KBM-7 (cell line): ENCODE results near the gene TJAP1.

Source experiments
- DNase-seq: peaks from one replicate; pipeline ENCODE4 v3.0.0-alpha.2; 2015
- in situ Hi-C: fragments of 300-500 bp; cut with MboI; formaldehyde crosslinking; loops from 2 replicates; pipeline ENCODE4 v1.14.3; 2020; ENCODE audit warnings: low sequenced_read_pairs, low pct_unique_long_range_greater_than_20kb, mixed read lengths

The TJAP1 gene, protein sequence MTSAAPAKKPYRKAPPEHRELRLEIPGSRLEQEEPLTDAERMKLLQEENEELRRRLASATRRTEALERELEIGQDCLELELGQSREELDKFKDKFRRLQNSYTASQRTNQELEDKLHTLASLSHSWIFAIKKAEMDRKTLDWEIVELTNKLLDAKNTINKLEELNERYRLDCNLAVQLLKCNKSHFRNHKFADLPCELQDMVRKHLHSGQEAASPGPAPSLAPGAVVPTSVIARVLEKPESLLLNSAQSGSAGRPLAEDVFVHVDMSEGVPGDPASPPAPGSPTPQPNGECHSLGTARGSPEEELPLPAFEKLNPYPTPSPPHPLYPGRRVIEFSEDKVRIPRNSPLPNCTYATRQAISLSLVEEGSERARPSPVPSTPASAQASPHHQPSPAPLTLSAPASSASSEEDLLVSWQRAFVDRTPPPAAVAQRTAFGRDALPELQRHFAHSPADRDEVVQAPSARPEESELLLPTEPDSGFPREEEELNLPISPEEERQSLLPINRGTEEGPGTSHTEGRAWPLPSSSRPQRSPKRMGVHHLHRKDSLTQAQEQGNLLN

DNA sequence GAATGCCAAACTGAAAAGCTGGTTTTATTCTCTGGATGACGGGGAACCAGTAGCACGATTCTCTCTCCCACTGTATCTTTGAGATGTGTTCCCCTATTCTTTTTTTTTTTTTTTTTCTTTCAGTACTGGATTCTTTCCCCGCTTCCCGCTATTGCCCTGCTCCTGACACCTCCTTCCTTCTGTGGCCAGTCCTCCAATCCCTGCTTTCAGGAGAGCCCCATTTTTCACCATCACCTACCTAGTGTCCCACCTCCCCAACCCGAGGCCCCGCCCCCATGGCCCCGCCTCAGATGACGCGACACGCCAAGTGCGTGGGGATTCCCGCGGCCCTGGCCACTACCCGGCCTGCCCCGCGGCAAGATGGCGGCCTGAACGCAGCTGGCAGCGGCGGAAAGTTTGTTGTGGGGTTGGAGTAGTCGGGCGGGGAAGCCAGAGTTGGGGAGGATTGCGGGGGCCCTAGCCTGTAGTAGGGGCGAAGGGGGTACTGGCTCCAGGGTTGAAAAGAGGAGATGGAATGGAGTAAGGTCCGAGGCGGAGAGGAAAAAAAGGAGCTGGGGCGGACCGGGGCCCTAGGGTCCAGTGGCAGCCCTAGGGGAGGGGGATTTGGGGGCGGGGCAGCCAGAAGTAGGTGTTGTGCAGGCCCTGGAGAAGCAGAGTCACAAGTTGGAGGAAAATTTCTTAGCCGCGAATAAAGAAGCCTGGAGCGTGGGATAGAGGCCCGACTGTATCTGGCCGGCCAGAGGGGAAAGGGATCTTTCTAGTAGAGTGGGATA, at the start of gene TJAP1:
TJAP1 (plus strand) TSS at position 336 of the 773 bp plus-strand sequence. CDS start 21,432 bp downstream, outside the sequence.
- DNase-seq = peak; percentile 69
- in situ Hi-C loops = no loop called here

DNA sequence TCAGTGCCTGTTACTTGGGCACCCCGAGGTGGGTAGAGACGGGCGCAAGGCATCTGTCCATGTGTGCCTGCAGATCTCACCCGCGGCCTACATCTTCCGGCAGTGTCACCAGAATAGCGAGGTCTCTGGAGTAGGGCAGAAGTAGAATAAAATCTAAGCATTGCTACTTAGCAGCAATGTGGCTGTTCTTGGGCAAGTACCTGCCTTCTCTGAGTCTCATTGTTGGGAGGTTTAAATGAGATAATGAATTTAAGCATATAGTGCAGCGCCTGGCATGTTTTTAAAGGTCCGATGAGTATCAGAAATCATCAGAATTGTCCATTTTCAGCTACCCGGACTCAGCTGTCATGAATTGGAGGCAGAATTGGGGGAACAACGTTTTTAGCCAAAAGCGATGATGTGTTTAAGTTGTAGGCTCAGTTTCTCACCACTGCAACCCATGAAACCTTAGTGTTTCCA, 49.2 kb upstream of the TJAP1 start:
- no peak for DNase-seq
- in situ Hi-C loops = no loop called here

DNA sequence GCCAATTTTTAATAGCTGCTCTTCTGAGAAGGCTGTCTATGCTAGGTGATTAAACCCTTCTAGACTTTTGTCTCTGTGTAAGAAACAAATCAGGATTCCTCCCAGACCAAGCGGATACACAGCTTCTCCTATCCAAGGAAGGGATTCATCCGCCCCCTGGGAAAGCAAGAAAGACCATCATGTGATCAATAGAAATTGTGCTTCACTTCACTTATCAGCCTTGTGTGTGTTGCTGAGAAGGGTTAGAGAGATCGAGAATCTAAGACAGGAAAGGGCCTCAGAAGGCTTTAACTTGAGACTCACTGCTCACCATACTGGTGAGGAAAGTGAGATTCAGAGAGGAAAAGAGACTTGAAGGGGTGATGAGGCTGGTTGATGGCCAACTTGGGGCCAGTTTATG, 48.5 kb upstream of the TJAP1 start:
- in situ Hi-C loops = no loop called here
- no peak for DNase-seq

DNA sequence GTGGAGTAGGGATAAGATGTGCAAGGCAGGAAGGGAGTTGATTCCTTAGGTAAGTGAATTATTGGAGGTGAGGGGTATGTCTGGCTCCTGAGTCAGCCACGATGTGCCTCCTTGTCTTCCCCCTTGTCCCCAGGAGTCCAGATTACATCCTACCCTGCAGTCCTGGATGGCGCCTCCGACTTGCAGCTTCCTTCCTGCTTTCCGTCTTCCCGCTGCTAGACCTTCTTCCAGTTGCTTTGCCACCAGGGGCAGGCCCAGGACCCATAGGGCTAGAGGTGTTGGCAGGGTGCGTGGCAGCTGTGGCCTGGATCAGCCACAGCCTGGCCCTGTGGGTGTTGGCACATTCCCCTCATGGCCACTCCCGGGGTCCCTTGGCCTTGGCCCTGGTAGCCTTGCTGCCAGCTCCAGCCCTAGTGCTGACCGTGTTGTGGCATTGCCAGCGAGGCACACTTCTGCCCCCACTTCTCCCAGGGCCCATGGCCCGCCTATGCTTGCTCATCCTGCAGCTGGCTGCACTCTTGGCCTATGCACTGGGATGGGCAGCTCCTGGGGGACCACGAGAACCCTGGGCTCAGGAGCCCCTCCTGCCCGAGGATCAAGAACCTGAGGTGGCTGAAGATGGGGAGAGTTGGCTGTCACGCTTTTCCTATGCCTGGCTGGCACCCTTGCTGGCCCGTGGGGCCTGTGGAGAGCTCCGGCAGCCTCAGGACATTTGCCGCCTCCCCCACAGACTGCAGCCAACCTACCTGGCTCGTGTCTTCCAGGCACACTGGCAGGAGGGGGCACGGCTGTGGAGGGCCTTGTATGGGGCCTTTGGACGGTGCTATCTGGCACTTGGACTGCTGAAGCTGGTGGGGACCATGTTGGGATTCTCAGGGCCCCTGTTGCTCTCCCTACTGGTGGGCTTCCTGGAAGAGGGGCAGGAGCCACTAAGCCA, 45.1 kb upstream of the TJAP1 start:
- in situ Hi-C loops = no loop called here
- no peak for DNase-seq

DNA sequence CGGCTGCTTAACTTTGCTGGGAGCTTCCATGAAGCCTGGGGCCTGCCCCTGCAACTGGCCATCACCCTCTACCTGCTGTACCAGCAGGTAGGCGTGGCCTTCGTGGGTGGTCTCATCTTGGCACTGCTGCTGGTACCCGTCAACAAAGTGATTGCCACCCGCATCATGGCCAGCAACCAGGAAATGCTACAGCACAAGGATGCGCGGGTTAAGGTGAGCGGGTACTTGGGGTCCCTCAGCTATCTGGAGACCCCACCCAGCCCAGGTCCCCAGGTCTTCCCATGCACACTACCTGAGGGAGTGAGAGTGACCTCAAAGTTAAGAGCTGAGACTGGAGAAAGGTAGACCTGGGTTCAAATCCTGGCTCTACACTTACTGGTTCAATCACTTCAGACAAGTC, 44.2 kb upstream of the TJAP1 start:
- DNase-seq = no peak
- in situ Hi-C loops = no loop called here

DNA sequence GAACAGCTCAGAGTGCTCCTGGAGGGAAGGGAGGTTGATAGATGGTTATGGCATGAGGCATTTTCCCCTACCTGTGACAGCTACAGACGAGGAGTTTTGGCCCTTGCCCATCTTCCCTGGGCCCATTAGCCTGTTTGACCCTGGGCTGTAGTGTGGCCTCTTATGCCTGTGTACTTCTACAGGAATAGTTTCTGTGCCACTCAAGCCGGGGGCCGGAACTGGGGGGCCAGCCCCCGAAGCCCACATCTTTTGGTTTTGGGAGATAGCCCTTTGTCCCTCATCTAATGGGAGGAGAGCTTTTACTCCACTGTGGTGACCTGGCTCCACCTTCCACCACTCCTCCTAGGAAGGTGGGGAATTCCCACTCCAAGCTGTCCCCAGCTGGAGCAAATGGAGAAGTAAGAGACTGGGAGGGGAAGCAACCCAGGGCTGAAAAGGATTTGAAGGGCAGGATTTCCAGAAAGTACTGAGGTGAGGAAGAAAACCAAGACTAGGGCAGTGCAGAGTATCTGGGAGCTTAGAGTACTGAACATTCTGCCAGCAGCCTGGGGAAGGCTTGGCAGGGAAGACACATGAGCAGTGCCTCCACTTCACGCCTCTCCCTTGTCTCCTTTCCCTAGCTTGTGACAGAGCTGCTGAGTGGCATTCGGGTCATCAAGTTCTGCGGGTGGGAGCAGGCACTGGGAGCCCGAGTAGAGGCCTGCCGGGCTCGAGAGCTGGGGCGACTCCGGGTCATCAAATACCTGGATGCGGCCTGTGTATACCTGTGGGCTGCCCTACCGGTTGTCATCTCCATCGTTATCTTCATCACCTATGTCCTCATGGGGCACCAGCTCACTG, 43.1 kb upstream of the TJAP1 start:
- in situ Hi-C loops = no loop called here
- DNase-seq = no peak

DNA sequence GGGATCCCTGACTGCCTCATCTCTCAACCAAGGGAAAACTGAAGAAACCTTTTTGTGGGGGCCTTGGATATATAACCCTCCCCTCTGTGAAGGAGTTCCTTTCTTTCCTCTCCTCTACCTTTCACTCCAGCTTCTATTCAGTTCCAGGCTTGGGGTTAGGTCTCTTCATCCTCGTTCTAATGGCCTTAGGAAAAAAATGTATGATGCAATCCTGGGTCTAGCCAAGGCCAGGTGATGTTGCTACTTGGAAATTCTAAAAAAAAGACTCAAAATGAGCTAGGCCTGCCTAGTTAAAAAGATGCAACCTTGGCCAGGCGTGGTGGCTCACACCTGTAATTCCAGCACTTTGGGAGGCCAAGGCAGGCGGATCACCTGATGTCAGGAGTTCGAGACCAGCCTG, 42.4 kb upstream of the TJAP1 start:
- in situ Hi-C loops = no loop called here

DNA sequence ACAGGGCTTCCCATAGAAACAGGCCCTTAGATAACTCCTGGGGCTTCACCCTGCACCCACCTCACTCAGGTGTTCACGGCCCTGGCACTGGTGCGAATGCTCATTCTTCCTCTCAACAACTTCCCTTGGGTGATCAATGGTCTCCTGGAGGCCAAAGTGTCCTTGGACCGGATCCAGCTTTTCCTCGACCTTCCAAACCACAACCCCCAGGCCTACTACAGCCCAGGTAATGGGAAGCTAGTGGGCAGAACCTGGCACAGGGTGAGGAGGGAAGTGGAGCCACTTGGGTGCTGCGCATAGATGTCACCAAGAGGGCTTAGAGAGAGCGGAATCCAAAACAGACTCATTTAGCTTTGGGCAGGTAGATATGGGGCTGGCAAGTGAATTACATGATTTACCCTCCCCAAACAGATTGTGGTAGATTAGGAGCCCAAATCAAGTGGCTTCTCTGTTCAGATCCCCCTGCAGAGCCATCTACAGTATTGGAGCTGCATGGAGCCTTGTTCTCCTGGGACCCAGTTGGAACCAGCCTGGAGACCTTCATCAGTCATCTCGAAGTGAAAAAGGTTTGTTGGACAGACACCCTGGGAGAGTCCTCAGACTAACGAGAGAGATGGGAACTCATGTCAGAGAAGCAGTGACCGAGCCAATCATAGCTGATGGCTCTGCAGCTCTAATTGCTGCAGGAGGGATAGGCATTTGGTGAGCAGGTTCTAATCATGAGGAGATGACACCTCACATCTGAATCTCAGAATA, 41.5 kb upstream of the TJAP1 start:
- no peak for DNase-seq
- in situ Hi-C loops = no loop called here

More for the DNA sequence above, 42.4 kb upstream of the TJAP1 start:
- no peak for DNase-seq

DNA sequence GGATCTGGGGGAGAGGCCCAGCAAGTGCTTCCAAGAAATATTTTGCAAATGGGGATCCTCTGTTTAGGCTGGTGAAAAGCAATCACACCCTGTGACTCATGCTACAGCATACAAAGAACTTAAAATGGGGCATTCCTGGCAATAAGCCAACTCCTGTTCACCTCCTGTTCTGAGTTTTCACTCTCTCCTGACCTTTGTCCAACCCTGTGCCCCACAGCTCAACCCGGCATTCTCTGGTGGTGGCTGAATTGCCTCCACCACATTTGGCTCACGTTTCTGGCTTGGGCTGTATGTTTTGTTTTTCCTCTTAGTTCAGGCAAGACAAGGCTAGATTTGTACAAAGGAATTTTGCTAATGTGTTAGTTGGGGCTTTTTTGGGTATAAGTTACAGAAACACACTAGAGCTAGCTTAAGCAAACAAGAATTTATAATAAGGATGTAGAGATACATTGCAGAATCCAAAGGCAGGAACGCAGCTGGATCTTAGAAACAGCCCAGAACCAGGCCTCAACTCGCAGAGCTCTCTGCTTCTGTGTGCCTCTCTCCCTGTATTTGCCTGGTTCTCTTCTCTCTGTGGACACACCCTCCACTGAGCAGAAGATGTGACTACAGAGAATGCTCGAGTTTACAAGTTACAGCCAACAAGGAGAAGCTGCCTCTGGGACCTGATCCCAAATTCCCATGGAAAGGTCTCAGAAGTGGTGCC, 40.6 kb upstream of the TJAP1 start:
- no peak for DNase-seq

DNA sequence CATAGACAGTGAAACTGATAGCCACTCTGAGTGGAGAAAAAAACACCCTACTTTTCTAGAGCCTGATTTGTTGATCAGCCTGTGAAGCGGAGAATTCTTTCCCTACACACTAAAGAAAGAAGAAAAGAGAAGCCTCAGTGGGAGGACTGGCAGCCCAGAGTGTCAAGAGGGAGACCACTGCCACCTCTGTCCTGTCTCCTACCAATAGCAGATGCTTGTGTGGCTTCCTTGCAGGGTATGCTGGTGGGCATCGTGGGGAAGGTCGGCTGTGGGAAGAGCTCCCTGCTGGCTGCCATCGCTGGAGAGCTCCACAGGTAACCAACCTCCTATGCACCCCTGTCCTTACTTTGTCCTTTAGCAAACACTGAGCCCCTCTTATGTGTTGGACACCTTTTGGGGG, 39.7 kb upstream of the TJAP1 start:
- in situ Hi-C loops = no loop called here
- no peak for DNase-seq

More for the DNA sequence above, 40.6 kb upstream of the TJAP1 start:
- in situ Hi-C loops = no loop called here

DNA sequence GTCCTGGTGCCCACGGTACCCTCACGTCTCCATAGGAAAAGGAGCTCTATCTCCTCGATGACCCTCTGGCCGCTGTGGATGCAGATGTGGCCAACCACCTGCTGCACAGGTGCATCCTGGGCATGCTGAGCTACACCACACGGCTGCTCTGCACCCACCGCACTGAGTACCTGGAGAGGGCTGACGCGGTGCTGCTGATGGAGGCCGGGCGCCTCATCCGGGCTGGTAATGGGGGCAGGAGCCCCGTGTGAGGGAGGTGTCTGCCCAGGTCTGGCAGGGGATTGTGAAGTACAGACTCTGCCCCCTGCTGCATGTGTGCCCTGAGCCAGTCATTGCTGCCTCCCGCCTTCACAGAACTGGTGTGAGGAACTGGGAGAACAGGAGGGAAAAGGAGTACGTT, 34.4 kb upstream of the TJAP1 start:
- DNase-seq = no peak
- in situ Hi-C loops = no loop called here

DNA sequence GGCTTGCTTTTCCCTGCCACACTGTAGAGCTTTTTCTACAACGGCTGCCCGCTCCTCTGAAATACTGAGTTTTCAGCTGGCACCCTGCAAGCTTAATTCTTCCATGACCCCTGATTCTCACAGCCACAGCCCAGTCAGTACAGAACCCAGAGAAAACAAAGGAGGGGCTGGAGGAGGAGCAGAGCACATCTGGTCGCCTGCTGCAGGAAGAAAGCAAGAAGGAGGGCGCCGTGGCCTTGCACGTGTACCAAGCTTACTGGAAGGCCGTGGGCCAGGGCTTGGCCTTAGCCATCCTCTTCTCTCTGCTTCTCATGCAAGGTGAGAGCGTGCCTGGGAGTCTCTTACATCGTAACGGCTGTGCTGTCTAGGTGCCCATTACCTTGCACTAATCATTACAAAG, 33.3 kb upstream of the TJAP1 start:
- in situ Hi-C loops = no loop called here

DNA sequence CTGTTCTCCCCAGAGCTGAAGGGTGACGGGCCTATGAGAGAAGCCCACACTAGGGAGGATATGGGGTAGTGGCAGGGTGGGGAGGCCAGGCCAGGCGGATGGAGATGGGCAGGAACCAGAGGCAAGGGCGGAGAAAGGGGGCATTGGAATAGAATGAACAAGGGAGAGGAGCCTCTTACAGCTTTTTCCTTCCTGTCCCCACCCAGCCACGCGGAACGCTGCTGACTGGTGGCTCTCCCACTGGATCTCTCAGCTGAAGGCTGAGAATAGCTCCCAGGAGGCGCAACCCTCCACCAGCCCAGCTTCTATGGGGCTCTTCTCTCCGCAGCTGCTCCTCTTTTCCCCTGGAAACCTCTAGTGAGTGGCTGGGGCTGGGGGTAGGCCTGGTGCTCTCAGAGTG, 32.8 kb upstream of the TJAP1 start:
- no peak for DNase-seq
- in situ Hi-C loops = no loop called here

More for the DNA sequence above, 33.3 kb upstream of the TJAP1 start:
- no peak for DNase-seq

DNA sequence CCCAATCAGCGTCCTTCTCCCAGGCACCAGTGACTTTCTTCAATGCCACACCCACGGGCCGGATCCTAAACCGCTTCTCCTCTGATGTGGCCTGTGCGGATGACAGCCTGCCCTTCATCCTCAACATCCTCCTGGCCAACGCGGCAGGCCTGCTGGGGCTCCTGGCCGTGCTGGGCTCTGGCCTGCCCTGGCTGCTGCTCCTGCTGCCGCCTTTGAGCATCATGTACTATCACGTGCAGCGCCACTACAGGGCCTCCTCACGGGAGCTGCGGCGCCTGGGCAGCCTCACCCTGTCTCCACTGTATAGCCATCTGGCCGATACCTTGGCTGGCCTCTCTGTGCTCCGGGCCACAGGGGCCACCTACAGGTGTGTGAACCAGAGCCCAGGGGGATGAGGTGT, 31.8 kb upstream of the TJAP1 start:
- in situ Hi-C loops = no loop called here
- DNase-seq = no peak

DNA sequence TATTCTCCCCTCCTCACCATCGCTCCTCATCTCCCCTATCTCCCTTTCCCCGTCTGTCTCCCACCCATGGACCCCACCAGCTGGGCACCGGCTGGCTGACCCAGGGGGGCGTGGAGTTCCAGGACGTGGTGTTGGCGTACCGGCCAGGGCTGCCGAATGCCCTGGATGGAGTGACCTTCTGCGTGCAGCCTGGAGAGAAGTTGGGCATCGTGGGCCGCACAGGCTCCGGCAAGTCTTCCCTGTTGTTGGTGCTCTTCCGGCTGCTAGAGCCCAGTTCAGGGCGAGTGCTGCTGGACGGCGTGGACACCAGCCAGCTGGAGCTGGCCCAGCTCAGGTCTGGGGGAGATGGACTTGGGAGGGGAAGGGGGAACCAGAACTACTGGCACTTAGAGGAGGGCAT, 29.8 kb upstream of the TJAP1 start:
- in situ Hi-C loops = no loop called here
- DNase-seq = no peak

DNA sequence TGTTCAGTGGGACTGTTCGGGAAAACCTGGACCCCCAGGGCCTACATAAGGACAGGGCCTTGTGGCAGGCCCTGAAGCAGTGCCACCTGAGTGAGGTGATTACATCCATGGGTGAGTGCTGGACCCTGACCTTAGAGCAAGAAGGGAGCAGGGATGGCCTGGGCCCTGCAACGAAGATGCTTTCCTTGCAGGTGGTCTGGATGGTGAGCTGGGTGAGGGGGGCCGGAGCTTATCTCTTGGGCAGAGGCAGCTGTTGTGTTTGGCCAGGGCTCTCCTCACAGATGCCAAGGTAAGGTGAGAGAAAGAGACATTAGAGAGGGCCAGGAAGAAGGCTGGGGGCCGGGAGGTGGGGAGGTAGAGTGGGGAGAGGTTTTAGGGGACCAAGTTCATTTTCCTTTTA, 28.5 kb upstream of the TJAP1 start:
- in situ Hi-C loops = no loop called here

DNA sequence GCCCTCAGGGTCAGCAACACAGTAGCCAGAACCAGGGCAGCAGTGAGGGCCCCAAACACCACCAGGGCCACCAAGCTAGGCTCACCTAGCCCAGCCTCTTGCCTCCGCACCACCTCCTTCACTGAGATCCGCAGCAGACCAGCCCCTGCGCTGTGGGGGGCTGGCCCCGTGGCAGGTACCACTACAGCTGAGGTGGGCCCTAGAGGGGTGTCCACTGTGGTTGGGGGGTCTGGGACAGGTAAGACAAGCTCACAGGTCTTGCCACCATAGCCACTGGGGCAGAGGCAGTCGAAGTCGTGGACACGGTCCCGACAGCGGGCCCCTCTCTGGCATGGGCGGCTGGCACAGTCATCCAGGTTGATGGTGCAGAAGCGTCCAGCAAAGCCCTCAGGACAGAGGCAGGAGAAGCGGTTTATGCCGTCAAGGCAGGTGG, 26.7 kb upstream of the TJAP1 start:
- DNase-seq = no peak
- in situ Hi-C loops = no loop called here

More for the DNA sequence above, 28.5 kb upstream of the TJAP1 start:
- no peak for DNase-seq
